NCI-H345 treated with DMSO at 0.1 percent for 48 hours (cell line): Measurements from ENCODE around the gene TNKS1BP1.

ENCODE experiments used
- DNase-seq: peaks from one replicate; lab custom pipeline; 2025; ENCODE audit not compliant: unreplicated experiment; lab: John Stamatoyannopoulos, UW

The TNKS1BP1 gene

GRCh38 chr11:57263351-57263750 is 61.4 kb downstream of the TNKS1BP1 start:
- DNase-seq = no peak

- DNase-seq = no peak
These were observed 62.6 kb downstream of the TNKS1BP1 start for GRCh38 chr11:57262157-57262556.

DNA sequence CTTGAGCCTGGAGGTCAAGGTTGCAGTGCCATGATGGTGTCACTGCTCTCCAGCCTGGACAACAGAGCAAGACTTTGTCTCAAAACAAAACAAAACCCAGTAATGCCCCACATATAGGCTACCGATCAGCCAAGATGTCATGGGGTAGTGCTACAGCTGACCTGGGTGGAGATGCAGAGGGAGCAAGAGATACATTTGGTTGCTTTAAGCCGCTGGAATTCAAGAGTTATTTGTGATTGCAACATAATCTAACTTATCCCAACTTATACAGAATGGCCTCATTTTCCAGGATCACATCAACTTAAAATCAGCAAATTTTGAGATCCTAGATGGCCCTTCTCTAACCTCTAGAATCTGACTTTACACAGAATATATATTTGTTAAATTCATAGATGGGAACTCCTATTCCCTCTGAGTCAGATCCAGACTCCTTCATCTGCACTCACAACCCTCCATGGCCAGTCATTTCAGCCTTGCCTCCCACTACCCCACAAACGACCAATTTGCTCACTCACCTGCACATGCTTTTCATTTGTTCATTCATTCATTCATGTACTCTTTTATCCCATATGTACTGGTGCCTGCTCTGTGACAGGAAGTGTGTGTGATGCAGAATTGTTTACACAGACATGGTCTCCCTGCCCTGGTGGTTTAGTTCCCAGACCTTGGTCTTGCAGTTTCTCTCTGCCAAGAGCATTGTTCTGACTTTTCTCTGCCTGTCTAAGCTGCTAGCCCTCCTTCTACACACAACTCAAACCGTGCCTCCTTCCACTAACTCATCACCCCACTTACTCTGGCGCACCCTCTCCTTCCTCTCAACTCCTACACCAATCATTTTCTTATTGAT is 63.6 kb downstream of the TNKS1BP1 start:
- no peak for DNase-seq

DNA sequence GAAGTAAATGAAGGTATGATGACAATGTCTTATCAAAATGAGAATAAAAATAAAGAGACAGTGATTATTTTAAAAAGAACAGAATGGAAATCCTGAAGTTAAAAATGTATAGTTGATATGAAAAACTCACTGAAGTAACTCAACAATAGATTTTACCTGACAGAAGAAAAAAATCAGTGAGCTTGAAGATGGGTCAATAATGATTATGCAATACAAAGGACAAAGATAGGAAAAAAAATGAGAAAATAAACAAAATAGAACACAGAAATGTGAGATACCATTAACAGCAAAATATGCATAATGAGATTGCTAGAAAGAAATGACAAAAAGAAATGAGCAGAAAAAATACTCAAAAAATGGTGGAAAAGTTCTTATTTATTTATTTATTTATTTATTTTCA is 68.6 kb downstream of the TNKS1BP1 start:
- DNase-seq = no peak

- DNase-seq = no peak
These were observed 69.1 kb downstream of the TNKS1BP1 start for GRCh38 chr11:57255618-57256017.

DNA sequence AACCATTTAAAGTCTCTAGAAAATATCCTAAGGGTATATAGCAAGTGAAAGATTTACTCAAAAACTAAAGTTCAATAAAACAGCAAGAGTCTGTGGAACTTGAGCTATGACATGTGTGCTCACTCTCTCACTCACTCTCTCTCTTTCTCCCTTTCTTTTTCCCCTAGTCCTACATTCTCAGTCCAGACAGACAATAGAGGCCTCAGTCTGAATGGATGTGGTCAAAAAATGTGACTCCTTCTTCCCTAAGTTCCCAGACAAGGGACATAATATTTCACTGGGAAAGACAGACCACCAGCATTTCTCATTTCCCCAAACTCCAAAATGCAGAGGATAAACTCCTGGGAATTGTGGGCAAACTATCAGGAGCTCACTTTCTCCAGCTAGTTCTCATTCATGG is 70.1 kb downstream of the TNKS1BP1 start:
- no peak for DNase-seq

DNA sequence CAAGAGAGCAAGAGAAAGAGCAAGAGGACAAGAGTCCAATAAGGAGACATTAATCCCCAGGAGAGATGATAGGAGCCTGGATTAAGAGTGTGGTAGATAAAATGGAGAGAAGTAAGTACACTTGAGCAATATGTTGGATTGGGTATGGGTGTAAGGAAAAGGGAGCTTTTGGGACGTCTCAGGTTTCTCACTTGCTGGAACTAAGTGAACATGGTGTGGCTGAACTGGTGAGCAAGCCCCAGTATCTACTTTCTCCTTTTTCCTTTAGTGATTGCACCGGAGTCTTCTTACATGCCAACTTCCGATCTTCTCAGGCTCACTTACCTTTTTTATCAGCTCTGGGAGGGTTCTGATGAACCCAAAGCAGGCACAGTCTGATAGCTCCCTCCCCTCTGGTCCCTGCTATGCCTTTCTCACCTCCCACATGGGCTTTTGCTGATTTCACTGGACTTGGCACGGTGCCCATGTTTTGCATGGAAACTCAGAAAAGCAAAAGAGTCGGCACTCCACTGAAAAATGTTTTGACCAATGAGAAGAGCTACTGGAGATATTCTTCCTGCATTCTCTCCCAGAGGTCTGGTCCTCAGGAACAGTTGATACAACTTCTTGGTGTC is 73.2 kb downstream of the TNKS1BP1 start:
- no peak for DNase-seq

DNA sequence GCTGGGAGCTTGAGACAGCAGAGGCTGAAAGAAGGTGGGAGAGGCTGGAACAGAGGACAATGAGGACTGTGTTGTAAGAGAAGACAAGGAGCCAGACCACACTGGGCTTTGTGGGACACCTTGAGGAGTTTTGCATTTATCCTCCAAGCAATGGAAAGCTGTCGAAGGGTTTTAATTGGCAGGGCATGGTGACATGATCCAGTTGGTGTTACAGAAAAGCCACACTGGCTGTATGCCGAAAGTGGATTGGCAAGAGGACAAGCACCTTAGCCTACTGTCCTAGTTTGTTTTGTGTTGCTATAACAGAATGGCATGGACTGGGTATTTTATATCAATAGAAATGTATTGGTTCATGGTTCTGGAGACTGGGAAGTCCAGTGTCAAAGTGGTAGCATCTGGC is 73.7 kb downstream of the TNKS1BP1 start:
- no peak for DNase-seq
